ENCODE data around the gene MRPL36.
"Not testable (repeated sequence)": the region's sequence is repeated elsewhere in the genome, so short reads cannot be mapped to it uniquely, and the experiment has no call there.

Gene MRPL36

GRCh38 chr5:1799602-1800471 is at the start of gene MRPL36:
MRPL36 (minus strand) TSS chr5:1799837; CDS start chr5:1798935, 902 bp downstream.
- DNase-seq: peak; percentile 94

DNA sequence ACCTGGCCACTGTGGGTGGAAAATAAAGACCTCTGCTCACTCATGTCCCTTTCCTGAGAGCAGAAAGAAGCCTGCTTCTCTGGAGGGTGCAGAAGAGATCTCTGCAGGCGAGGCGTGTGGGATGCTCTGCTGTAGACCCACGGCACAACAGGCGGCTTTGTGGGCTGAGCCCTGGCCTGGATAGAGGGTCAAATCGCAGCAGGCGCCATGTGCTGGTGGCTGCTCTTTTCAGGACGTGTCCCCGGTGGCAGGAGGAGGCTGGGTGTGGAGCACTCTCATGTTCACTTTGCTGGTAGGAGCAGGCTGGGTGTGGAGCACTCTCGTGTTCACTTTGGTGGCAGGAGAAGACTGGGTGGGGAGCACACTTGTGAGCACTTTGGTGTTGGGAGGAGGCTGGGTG is 48.0 kb upstream of the MRPL36 start:
- DNase-seq: no peak

DNA sequence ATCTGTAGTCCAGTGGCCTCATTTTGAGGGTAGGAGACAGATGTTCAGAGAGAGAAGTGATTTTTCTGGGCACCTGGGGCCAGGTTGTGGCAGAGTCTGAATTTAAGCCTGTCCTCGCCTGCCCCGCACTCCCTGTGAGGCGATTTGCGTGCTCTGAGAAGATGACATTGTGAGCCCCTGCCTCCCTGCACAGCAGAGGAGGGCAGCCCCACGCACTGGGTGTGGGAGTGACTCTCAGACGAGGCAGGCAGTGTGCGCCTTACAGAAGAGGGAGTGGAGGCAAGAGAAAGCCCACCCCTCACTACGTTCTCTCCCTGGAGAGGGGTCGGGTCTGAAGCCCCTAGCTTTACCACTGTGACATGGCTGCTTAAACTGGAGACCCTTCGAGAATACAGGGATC is 47.4 kb upstream of the MRPL36 start:
- no peak for DNase-seq

GRCh38 chr5:1846583-1846982 is 46.9 kb upstream of the MRPL36 start:
- DNase-seq: no peak

DNA sequence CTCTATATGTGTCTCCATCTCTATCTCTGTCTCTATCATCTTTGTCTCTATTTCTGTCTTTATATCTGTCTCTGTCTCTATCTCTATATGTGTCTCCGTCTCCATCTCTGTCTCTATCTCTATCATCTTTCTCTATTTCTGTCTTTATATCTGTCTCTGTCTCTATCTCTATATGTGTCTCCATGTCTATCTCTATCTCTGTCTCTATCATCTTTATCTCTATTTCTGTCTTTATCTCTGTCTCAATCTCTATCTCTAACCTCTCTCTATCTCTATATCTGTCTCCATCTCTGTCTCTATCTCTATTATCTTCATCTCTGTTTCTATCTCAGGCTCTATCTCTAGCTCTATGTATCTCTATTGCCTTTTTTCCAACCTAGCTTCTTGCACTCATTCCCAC is 46.1 kb upstream of the MRPL36 start:
- no peak for DNase-seq

GRCh38 chr5:1844708-1845436 is 45.2 kb upstream of the MRPL36 start:
- DNase-seq: no peak

DNA sequence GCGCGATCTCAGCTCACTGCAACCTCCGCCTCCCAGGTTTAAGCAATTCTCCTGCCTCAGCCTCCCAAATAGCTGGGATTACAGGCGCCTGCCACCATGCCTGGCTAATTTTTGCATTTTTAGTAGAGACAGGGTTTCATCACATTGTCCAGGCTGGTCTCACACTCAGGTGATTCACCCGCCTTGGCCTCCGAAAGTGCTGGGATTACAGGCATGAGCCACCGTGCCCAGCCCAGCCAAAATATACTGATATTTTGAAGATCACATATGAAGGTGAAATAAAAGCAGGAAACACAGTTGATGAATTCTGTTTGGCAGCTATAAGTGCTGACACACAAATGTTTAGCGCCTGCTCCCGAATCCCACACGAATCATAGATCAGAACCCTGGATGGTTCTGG is 44.1 kb upstream of the MRPL36 start:
- DNase-seq: not testable (repeated sequence)

DNA sequence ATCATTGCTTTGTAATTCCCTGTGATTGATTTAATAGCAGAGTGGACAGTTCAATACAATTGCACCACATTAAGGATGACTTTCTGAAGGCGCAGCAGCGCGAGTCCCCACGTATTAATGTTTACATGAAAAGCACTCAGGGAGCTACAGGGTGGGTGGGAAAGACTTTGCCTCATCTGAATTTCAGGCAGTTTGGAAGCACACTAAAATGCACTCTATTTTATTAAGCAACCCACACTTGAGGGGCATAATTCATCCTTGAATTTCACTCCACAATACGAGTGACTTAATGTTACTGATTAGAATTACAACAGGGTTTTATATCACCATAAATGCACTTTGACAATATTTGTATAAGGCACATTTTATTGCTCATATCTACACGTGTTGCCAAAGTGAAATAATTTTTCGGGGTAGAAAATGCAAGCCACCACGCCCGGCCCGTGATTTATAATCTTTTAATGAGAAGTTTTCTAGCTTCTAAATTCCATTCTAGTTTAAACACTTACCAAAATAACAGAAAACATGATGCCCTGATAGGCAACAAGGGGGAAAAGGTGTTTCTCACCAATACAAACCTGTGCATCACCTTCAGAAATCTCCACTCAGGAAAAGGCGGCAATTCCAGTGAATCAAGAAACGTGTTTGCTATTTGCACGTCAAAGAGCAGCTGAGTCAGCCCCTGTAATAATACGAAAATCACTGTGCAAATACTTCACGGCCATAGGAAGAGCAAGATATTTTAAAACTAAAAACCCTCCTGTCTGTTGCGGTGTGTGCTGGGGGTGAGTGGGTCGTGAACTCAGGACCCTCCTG is 42.6 kb upstream of the MRPL36 start:
- no peak for DNase-seq

DNA sequence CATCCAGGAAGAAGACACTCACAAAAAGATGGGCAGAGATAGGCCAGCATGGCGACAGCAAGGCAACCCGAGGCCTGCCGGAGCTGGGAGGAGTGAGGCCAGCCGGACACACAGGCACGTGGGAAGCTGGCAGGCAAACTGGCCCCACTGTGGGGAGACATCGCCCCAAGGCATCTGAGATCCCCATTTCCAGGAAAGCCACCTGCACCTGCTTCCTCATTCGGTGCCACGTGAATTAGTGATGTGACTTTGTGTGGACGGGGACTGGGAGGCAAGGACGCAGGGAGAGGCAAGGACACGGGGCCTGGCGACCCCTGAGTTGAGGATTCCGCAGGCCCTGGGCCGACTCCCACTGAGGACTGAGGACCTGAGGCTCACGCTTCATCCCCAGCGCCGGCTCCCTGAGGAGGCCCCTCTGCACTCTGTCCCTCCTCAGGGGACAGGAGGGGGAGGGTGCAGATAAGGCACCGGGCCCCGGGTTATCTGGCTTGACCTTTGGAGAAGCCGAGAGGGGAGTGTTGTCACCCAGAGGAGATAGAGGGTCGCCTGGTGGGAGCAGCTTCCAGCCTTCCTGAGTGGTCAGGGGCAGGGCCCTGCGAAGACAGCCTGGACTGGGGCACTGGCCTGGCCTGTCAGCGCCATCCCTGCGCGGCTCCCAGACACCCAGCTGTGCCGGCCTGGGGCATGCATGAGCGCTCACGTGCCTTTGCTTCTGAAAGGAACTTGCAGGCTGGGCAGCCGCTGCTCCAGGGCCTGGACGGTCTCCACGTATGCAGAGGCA is 41.3 kb upstream of the MRPL36 start:
- DNase-seq: no peak

DNA sequence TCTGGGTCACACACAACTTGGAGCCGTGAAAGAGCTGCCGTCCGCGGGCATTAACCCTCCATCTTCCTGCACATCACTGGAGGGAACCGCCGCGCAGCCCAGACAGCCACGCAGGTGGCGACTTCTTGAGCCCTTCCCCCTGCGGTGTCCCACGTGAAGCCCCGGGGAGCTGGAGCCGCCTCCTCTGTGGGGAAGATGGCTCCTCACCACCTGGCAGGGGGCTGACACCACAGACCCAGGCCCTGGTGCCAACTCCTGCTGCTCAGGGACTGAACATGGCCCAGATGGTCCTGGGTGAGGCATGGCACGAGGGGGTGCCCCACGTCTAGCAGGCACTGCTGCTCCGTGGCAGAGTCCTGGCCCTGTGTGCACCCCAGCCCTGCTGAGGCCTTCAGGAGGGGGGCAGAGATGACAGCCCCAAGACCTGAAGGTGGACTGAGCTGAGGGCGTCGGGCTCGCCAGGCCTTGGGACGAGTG is 40.5 kb upstream of the MRPL36 start:
- no peak for DNase-seq

- no peak for DNase-seq
These were observed 38.4 kb upstream of the MRPL36 start for GRCh38 chr5:1838013-1838412.

- no peak for DNase-seq
These were observed 37.5 kb upstream of the MRPL36 start for GRCh38 chr5:1836891-1837880.

DNA sequence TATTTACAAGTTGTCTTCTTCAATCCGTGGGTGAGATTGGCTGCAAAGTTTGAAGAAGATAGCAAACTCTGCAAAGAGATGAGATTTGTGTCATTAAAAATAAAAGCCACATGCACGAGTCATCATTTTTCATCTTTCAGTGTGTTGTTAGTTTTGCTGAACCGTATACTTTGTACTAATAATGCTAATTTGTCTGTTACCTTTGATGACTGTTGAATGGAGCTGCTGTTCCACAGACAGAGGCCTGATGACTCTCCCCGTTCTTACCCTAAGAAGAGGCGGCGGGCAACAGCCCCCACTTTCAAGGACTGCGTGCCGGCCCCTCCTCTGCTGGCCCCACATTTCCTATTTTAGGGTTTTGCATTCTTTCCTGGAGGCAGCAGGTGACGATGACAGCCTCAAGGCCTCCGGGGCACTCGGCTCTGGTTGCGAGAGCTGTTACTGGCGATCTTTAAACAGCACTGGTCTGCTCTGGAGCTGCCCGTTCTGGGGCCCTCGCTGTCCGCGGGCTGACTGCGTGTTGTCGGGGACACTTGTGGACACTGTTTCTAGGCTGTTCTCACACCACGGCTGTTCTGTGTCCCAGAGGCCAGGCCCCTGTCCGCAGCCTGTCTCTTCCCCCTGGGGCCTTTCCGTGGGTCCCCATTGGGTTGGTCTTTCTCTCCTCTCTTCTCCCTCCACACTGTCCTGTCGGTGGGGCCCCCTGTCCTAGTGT is 36.7 kb upstream of the MRPL36 start:
- no peak for DNase-seq

GRCh38 chr5:1835431-1835830 is 35.8 kb upstream of the MRPL36 start:
- no peak for DNase-seq

DNA sequence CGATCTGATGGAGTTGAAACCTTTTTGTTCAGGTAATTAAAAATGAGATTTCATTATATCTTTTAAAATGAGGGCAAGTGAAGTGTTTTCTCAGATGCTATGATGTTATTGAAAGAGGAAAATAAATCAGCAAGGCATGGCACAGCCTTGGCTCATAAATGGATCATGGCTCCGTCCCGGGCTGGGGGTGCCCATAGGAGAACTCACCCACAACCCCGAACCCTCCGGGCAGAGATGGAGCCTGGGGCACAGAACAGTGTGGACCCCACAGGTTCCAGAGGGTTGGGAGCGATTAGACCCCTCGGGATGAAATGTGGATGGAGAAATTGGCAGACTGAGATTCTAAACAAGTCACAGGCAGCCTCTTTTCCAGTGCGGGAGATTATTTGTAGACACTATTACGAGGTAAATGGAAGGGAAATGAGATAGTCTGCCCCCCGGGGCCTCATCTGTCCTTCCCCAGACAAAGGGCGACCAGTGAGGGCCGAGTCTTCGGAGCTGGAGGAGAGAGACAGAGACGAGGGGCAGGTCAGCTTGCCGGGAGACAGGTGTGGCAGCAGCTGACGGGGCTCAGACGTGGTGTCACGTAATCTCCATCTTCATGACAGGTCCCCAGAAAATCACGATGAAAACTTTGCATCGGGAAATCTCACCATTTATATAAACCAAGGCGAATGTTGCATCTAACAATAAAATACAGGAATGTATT is 35.2 kb upstream of the MRPL36 start:
- no peak for DNase-seq

DNA sequence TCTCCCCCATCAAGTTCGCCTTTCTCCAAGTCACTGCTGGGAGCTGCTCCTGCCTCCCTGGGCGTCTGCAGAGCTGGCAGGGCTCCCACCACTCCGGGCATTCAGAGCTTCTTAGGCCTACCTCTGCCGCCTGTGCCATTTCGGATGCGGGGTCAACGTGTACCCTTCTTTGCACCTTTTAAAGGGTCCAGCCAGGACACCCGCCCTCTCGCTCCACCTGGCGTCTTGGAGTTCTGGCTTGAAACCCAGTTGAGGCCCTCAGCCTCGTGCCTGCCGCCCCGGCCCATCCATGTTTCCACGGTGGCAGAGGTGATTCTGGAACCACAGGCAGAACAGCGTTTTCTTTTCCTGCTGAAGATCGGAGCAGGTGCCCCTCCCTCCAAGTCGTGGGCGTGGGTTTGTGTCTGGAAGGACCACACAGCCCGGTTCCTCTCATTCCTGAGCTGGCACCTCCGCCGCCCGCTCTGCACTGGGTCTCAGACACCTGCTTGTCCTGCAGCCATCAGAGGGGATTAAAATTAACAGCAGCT is 34.5 kb upstream of the MRPL36 start:
- no peak for DNase-seq

DNA sequence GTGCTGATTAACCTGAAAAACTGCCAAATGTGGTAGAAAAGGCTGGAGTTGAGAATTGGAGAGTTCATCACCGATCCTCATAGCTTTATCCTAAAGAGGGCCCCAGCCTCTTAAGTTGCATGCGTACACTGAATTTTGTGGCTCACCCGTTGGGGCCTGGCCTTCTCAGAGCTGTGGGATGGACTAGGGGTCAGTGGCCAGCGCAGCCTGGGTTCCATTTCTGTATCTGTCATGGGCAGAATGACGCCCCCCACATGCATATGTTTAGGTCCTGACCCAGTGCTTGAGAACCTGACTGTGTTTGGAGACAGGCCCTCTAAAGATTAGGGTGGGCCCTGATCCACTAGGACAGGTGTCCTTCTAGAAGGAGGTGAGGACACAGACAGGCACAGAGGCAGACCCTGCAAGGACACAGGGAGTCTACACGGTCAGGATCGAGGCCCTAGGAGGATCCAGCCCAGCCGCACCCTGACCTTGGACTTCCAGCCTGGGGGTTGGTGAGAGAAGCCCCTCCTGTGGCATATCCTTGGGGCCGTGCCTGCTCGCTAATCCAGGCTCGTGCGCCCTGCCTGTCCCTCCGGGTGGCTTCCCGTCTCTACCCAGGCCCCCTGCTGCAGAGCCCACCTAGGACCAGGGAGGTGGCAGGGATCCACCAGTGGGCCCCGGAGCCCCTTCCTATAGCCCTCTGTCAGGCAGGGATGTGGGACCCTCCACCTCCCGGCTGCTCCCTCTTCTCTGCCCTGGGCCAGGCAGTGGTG is 33.8 kb upstream of the MRPL36 start:
- no peak for DNase-seq

DNA sequence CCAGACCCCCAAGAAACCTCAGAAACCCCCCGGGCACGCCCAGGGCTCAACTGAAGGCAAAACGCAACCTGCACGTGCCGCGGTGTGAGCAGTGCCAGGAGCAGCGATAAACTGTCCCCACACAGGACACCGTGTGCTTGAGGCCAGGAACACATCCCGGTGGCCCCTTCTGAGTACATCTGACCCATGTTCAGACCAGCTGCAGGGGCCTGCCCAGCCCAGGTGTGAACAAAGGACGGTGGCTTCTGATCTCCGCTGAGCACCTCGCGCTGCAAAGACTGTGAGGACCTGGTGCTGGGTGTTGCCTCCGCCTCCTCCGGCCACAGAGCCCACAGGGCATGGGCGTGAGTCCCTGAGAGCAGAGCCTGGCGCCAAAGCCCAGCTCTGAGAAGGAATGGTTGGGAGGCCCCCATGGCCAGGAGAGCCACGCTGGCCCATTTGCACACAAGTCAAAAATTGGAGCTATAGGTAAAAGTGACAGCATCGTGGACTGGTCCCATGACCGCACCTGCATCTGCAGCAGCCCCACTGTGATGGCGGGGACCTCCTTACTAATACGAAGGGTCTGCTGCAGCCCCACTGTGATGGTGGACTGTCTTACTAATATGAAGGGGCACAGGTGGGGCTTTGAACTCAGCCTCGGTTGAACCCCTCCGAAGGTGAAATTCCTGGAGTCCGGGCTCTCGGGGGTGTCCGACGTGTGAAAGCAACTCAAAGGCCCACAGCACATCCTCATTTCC is 33.0 kb upstream of the MRPL36 start:
- no peak for DNase-seq
